Tibial nerve (tissue), 4 donors: ENCODE results near the gene PXDN.

Experiments
- EP300 ChIP-seq, 2 donors: sonication (generic); formaldehyde crosslinking; IDR thresholded peaks; one replicate each; pipeline ENCODE4 v1.6.1; 2017; ENCODE audit warnings: antibody characterized with exemption in 2 of 2, mild to moderate bottlenecking in 1 of 2
- TF ChIP-seq, protein P1 (sequence below), 5 experiments: fragments of 200-600 bp in 3 of 5; fragments of 450-650 bp in 2 of 5; sonication (generic) in 3 of 5; IDR thresholded peaks; one replicate each; pipeline ENCODE4 v1.5.1; 2016 to 2019; ENCODE audit warnings: antibody characterized with exemption in 5 of 5, mild to moderate bottlenecking in 3 of 5, moderate library complexity in 2 of 5

DNA sequence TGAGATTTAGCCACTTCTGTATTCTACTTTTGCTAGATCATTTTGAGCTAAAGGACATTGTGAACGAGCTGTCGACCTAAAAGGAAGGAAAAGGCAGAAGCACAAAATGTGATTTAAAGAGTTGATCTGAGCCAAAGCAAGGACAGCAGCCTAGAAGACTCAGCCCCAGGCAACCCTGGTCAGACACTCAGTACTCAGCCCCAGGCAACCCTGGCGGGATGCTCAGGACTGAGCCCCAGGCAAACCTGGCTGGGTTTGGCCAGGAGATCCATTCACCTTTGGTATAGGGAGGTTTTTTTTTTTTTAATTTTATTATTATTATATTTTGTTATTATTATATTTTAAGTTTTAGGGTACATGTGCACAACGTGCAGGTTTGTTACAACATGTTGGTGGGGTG, 34.3 kb upstream of the PXDN start:
- TF ChIP-seq, protein P1, sequence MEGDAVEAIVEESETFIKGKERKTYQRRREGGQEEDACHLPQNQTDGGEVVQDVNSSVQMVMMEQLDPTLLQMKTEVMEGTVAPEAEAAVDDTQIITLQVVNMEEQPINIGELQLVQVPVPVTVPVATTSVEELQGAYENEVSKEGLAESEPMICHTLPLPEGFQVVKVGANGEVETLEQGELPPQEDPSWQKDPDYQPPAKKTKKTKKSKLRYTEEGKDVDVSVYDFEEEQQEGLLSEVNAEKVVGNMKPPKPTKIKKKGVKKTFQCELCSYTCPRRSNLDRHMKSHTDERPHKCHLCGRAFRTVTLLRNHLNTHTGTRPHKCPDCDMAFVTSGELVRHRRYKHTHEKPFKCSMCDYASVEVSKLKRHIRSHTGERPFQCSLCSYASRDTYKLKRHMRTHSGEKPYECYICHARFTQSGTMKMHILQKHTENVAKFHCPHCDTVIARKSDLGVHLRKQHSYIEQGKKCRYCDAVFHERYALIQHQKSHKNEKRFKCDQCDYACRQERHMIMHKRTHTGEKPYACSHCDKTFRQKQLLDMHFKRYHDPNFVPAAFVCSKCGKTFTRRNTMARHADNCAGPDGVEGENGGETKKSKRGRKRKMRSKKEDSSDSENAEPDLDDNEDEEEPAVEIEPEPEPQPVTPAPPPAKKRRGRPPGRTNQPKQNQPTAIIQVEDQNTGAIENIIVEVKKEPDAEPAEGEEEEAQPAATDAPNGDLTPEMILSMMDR (IDR thresholded peaks at IDR 0.05): no peak
- no peak for TF ChIP-seq EP300 (IDR thresholded peaks at IDR 0.05)
